MV-4-11 (cell line): ENCODE data around the gene BCAS3.
"Not testable (repeated sequence)": the region's sequence is repeated elsewhere in the genome, so short reads cannot be mapped to it uniquely, and the experiment has no call there.

Source experiments
- DNase-seq: peaks from one replicate; lab custom pipeline; 2025; lab: John Stamatoyannopoulos, UW

BCAS3 gene

DNA sequence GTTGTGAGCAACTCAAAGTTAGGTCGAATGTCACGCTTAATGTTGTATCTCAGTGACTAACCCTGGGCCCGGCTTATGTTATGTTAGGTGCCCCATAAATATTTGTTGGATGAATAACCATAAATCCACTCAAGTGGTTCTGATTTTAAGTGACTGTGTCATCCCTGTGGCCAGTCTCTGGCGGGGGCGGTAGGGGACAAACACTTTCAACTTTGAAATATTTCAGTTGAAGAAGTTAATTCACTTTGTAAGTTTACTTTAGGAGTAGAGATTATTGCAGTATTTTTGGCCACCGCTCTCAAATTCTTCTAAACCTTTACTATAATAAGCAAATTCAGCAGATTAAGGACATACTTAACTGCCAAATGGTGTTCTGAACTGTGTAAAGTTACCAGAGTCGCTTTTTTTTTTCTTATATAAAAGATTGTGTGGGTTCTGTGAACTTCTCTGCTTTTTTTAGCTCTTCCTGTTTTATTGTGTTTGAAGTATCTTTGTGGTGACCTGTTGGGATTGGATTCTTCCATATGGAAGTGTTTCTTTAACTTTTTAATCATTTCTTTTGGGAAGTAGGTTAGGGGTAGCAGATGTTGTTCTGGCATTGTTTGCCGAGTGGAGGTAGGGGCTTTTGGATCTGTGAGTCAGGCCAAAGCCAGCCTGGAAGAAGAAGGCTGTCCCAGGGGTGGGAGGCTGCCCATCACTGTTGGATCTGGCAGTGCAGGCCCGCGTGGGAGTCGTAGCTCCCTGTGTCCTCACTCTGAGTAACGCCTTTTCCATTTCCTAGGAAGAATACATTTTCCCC is 660.5 kb downstream of the BCAS3 start:
- DNase-seq = no peak

- no peak for DNase-seq
Measured at GRCh38 chr17:61338874-61339478, 661.3 kb downstream of the BCAS3 start.

GRCh38 chr17:61340431-61341209 is 663.0 kb downstream of the BCAS3 start:
- no peak for DNase-seq

DNA sequence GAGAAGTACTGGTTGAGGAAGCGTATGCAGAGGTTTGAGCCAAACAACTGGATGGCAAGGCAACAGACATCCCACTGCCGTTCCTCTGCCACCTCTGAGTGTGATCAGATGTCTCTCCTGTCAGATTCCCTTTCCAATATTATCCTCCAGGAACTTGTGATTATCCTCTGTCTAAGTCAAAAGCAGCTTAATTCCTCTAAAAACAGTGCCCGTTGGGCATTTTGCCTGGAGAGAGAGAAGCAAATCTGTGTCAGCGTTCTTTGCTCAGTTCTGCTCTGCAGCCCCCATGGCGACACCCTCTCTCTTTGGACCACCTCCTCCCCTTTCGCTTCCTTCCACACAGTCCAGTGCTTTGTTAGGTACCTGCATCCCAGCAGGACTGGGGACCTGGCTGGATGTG is 665.9 kb downstream of the BCAS3 start:
- no peak for DNase-seq

DNA sequence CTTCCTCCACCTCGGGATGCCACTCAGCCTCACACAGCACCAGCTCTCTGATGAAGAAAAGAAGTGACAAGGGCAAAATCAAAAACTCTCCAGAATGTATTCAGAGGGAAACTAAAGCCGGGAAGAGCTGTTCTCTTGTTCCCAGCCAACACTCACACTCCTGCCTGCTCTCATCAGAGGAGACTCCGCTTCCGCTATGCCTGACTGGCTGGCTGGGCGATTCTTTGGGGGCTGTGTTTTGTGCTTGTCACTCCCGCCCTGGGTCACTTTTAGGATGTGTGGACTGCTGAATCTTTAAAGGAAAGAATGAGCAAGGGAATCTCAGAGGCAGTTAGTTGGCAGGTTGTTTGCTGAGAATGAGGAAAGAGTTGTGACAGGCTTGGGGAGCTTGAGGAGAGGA is 667.4 kb downstream of the BCAS3 start:
- no peak for DNase-seq

GRCh38 chr17:61345825-61346666 is 668.4 kb downstream of the BCAS3 start:
- DNase-seq = no peak

- no peak for DNase-seq
Measured at GRCh38 chr17:61349350-61349749, 671.7 kb downstream of the BCAS3 start.

GRCh38 chr17:61351745-61352407 is 674.2 kb downstream of the BCAS3 start:
- no peak for DNase-seq

- no peak for DNase-seq
Measured at GRCh38 chr17:61352408-61352770, 674.7 kb downstream of the BCAS3 start.

DNA sequence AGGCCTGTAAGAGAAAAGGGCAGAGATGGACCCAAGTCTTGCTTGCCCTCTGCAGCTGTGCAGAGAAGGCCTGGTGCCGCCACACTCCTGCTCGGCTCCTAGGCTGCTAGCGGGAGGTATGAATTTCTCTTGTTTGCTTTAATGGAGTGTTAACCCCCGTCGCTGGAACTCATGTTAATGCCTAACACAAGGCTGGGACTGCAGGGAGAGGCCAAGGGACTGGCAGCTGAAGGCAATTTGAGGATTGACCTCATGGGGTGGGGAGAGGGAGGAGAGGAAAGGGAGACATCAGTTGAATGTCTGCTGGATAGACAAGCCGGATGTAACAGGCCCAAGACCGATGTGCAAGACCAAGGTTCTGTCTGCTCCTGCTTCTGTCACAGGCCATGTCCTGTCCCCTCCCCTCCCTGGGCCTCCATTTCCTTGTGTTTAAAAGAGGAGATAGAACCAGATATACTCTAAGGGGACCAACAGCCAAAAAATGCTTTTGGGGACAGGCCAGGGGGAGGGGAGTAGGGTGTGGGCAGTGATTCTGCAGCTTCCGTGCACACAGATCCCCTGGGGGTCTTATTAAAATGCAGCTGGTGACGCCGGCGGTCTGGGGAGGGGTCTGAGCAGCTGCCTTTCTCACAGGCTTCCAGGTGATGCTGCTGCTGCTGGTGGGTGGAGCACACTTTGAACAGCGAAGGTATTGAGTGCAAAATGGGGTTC is 675.3 kb downstream of the BCAS3 start:
- no peak for DNase-seq

DNA sequence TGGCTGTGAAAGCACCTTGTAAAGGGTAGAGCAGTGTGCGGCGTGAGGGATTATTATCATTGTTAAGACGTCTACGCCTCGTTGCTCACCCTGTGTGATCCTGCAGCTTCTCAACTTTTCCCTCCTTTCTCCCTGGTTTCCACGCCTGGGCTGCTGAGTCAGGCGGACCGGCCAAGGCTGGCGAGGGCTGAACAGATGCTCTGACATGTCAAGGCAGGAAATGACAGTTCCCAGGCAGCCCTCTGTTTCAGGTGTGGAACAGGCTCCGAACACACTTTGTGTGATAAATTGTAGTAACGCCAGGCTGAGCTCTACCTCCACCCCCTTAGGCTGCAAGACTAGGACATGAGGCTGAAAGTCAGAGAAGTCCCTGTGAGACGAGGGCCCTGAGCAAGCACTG is 676.0 kb downstream of the BCAS3 start:
- DNase-seq = no peak

DNA sequence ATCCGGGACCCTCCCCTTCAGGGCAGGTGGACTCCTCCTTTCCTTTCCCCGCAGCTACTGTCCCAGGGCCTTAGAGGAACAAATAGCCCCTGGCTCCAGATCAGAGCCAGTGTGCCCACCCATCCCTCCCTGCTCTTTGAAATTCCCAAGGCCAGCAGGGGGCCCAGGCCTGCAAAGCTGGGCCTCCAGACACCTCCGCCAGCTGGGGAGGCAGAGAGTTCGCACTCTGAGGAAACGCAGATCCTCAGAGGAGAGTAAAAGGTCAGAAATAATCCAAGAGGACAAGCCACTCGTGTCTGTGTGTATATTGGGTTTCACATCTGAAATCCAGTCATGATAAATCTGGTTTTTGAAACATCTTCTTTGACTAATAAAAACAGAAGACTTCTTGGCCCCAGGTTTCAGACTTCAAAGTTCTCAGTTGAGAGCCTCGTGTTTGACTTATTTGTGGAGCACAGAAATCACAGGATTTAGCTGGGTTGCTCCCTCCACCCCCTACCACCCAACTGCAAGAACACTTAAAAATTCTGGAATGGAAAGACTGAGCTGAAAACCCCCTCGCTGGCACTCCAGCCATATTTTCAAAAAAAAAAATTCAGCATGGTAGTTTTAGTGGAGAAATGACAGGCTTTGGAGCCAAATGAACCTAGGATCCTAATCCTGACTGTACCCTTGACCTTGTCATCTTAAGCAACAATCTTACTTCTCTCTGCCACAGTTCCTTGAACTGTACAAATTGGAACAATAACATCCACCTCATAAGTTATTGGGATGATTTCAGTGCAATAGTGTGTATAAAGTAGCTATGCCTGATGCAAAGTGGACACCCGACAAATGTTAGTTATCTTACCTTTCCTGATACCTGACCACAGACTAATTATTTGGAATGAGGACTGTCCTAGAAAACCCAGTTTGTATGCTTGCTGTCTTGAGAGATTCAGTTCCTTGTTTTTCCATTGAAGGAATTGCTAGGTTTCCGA is 677.5 kb downstream of the BCAS3 start:
- no peak for DNase-seq

DNA sequence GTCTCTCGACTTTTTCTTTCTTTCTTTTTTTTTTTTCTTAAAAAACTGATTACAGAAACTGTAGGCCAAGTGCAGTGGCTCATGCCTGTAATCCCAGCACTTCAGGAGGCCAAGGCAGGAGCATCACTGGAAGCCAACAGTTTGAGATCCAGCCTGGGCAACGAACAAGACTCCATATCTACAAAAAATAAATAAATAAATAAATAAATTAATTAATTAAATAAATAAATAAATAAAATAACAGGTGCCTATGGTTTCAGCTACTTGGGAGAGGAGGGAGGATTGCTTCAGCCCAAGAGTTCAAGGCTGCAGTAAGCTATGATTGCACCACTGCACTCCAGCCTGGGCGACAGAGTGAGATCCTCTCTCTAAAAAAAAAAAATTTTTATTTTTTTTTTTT is 679.4 kb downstream of the BCAS3 start:
- DNase-seq = not testable (repeated sequence)

- DNase-seq = not testable (repeated sequence)
Measured at GRCh38 chr17:61359513-61359912, 681.9 kb downstream of the BCAS3 start.

GRCh38 chr17:61360318-61360943 is 682.8 kb downstream of the BCAS3 start:
- DNase-seq = no peak

DNA sequence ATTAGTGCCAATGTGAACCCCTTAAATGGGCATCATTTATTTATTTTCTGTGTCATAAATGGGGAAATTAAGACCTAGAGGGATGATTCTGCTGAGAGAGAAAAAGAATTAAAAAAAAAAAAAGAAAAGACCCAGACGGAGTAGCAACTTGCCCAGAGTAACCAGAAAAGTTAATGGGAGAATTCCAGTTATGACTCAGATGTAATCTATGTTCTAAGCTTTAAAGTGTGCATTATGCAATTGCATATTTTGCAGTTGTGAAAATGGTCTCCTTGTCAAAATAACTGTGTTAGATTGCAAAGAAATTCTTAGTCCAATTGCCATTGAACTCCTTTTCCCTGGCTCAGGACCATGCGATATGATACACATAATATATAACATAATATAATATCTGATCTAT is 683.4 kb downstream of the BCAS3 start:
- peak; percentile 15 for DNase-seq

DNA sequence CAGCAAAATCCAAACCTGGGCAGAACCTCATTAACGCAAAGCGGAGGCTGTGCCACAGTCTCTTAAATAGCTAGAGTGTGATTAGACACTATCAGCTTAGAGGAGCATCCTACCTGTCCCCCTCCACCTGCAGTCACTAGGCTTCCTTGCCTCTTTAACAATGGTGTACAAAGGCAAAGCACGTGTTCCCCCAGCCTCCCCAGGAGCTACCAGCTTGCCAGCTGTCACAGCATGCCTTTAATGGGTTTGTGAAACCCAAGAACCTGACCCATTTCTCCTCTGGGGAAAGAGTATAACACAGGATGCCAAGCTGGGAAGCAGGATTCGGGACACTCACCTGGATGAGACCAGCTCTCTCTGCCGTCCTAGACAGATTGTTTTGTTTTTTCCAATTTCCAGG is 684.7 kb downstream of the BCAS3 start:
- DNase-seq = no peak

GRCh38 chr17:61362852-61363600 is 685.4 kb downstream of the BCAS3 start:
- no peak for DNase-seq
